Type B pancreatic cell (in vitro differentiated cells): ENCODE data around the gene TRUB1. TPM values are rescaled to one million over a fixed set of nuclear protein-coding genes. Genes with fewer than 3 reads are reported as not detected.
A peak's percentile ranks its signal among the peaks of the same experiment; 100 is the strongest.

Experiments
- DNase-seq: peaks from one replicate; pipeline ENCODE4 v3.0.0; 2021; ENCODE audit warnings: mixed read lengths; ENCODE audit not compliant: unreplicated experiment; ENCODE audit errors: extremely low spot score
- H3K27ac Mint-ChIP-seq: 2 replicates; pipeline ENCODE4 v1.8.0; 2021; ENCODE audit warnings: mild to moderate bottlenecking, mixed read lengths
- H3K27me3 Mint-ChIP-seq: 2 replicates; pipeline ENCODE4 v1.8.0; 2021; ENCODE audit warnings: mixed read lengths
- H3K36me3 Mint-ChIP-seq: 2 replicates; pipeline ENCODE4 v1.8.0; 2021; ENCODE audit warnings: mixed read lengths
- H3K4me1 Mint-ChIP-seq: one replicate; pipeline ENCODE4 v1.8.0; 2021; ENCODE audit warnings: mixed read lengths; ENCODE audit not compliant: unreplicated experiment
- H3K4me3 Mint-ChIP-seq: 2 replicates; pipeline ENCODE4 v1.8.0; 2021; ENCODE audit warnings: mild to moderate bottlenecking, mixed read lengths
- H3K9me3 Mint-ChIP-seq: 2 replicates; pipeline ENCODE4 v1.8.0; 2021; ENCODE audit warnings: mixed read lengths
- total RNA-seq: library from RNA; stranded (reverse); gene quantifications from 2 replicates; pipeline ENCODE4 v1.2.1, GENCODE V29; 2021; ENCODE audit warnings: low replicate concordance
- TF ChIP-seq, protein P1 (sequence below): fragments of 200-600 bp; sonication (generic); conservative IDR thresholded peaks from 2 replicates; pipeline ENCODE4 v1.5.0; 2021; ENCODE audit warnings: antibody characterized with exemption, mild to moderate bottlenecking

The TRUB1 gene
- total RNA-seq, 1 donor from 2014 or later: 19.3 TPM

DNA sequence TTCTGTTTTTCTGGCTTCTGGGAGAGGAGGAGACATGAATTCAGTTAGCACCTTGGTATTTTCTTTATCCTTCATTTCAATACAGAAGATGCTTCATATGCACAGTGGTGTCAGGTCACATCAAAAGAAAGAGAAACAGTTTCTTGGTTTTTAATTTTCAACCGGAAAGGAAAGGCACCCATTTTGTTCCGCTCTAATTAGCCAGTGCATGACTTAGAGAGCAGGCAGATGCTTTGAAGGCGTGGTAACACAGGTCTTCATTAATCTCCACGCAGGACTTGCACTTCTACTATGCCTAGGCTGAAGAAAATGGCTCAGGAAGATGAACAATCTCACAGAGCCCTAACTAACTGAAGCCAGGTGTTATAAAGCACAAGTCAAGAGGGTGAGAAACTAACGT, 84.7 kb downstream of the TRUB1 start:
- Mint-ChIP-seq H3K36me3 (no peaks in the 10 kb centered on the region), H3K27ac (no peak overlapping the region), H3K4me3 (no peak overlapping the region), H3K4me1 (peaks cover 41% of the 10 kb centered on the region), H3K27me3 (peaks cover 9% of the 10 kb centered on the region), H3K9me3 (no peaks in the 10 kb centered on the region)
- no peak for DNase-seq
- TF ChIP-seq, protein P1, sequence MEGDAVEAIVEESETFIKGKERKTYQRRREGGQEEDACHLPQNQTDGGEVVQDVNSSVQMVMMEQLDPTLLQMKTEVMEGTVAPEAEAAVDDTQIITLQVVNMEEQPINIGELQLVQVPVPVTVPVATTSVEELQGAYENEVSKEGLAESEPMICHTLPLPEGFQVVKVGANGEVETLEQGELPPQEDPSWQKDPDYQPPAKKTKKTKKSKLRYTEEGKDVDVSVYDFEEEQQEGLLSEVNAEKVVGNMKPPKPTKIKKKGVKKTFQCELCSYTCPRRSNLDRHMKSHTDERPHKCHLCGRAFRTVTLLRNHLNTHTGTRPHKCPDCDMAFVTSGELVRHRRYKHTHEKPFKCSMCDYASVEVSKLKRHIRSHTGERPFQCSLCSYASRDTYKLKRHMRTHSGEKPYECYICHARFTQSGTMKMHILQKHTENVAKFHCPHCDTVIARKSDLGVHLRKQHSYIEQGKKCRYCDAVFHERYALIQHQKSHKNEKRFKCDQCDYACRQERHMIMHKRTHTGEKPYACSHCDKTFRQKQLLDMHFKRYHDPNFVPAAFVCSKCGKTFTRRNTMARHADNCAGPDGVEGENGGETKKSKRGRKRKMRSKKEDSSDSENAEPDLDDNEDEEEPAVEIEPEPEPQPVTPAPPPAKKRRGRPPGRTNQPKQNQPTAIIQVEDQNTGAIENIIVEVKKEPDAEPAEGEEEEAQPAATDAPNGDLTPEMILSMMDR: no peak

DNA sequence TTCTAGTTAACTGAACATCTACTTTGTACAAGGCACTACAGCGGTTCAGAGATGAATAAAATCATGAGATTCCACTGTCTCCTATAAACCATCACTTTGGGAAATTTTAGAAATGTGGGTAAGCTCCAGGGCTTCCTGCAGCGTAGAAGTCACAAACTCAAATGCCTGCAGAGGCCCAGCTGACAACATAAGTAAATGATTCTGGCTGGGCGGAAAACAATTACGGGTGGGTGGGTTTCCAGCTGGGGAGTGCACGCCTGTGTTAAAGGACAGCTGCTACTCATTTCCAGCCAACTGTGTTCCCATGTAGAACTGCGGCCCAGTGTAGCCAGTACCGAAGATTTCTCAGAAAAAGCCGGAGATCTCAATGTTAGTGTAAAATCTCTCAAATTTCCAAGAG, 85.7 kb downstream of the TRUB1 start:
- no peak overlapping the region for H3K4me3 Mint-ChIP-seq
- no peak for DNase-seq
- peaks cover 41% of the 10 kb centered on the region for H3K4me1 Mint-ChIP-seq
- peaks cover 5% of the 10 kb centered on the region for H3K27me3 Mint-ChIP-seq
- no peak overlapping the region for H3K27ac Mint-ChIP-seq
- TF ChIP-seq, protein P1: no peak
- H3K36me3 Mint-ChIP-seq: no peaks in the 10 kb centered on the region
- no peaks in the 10 kb centered on the region for H3K9me3 Mint-ChIP-seq

DNA sequence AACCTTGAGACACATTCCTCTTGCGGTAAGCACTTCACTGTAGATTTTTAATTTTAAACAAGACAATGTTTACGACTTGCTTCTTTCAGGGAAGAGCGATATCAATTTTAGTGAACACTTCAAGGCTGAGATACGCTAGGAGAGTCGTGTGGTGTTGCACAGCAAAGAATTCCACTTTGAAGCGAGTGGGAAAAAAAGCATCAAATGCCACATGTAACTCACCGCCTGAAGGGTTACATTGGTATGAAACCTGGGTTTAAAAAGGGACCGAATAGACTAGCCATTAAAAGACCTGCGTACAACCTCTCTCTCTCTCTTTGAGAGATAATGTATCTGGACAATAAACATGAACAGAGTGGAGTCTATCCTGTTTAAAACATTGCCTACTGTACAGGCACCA, 86.4 kb downstream of the TRUB1 start:
- Mint-ChIP-seq H3K27me3 (no peaks in the 10 kb centered on the region), H3K4me1 (peaks cover 41% of the 10 kb centered on the region), H3K9me3 (no peaks in the 10 kb centered on the region), H3K36me3 (no peaks in the 10 kb centered on the region), H3K4me3 (no peak overlapping the region), H3K27ac (no peak overlapping the region)
- DNase-seq: no peak
- TF ChIP-seq, protein P1: no peak

DNA sequence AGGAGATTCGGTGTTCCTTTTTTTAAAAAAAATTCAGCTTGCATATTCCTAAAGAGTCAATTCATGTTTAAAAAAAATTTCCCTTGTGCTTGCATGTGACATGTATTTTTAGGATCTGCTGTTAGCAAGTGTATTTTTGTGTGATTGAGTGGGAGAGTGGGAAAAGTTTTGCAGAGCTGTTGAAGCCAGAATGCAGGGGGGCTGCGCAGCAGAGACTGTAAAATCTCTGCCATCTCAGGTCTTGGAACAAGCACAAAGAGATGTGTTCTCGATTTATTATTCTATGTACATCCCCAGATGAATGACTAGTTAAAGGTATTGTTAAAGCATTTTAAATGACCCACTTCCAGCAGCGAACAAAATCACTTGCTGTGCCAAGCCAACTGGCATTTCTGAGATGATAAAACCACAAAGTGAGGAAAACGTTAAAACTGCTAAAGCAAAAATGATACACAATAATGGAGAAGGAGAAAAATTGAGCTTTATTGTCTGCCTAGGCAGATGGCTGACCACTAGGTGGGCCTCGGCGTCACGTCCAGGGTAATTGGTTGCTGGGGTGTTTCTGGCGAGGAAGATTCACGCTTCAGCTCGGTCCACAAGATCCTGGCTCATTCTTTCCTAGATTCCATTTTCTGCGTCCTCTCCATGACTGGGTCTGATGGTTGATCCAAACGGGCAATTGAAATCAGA, 88.2 kb downstream of the TRUB1 start:
- Mint-ChIP-seq H3K9me3 (no peaks in the 10 kb centered on the region), H3K27ac (no peak overlapping the region), H3K4me3 (no peak overlapping the region), H3K27me3 (no peaks in the 10 kb centered on the region), H3K4me1 (peaks cover 52% of the 10 kb centered on the region), H3K36me3 (no peaks in the 10 kb centered on the region)
- TF ChIP-seq, protein P1: peak; percentile 57
- DNase-seq: no peak

DNA sequence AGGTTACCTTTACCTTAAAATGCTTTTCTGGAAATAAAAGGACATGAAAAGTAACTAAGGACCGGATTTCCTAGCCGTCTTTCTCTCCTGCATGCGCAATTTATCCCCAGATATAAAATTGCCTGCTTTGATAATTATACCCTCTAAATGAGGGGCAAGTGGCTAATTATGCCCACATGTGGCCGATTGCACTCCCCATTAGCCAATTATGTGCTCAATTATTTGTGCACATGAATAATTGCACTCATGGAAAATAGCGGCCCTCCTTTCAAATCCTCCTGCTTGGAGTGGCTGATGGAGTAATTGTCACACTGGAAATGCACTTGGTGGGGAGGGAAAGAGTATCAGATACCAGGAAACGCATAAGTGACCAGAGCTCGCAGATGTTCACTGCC, 88.7 kb downstream of the TRUB1 start:
- no peaks in the 10 kb centered on the region for H3K9me3 Mint-ChIP-seq
- peaks cover 52% of the 10 kb centered on the region for H3K4me1 Mint-ChIP-seq
- H3K27me3 Mint-ChIP-seq: no peaks in the 10 kb centered on the region
- TF ChIP-seq, protein P1: no peak
- H3K36me3 Mint-ChIP-seq: no peaks in the 10 kb centered on the region
- no peak overlapping the region for H3K4me3 Mint-ChIP-seq
- no peak for DNase-seq
- no peak overlapping the region for H3K27ac Mint-ChIP-seq

Other genes starting within 250 kb of the TRUB1 start
- gene FHIP2A, start 116.4 kb upstream of the TRUB1 start, total RNA-seq: 24.4 and 25.0 TPM in 2 replicates
- 9.5 and 38.4 TPM in 2 replicates for gene ATRNL1, start 155.2 kb downstream of the TRUB1 start, total RNA-seq